Skeletal muscle satellite cell (primary cell): ENCODE data around the gene SRD5A3.
"Not testable (repeated sequence)": the region's sequence is repeated elsewhere in the genome, so short reads cannot be mapped to it uniquely, and the experiment has no call there.

Experiments
- H3K27me3 ChIP-seq: 2 replicates; pipeline ENCODE4 v1.7.0; 2013; ENCODE audit warnings: low read length; ENCODE audit not compliant: control insufficient read depth, insufficient read depth
- H3K36me3 ChIP-seq: 2 replicates; pipeline ENCODE4 v1.7.0; 2013; ENCODE audit warnings: mild to moderate bottlenecking, control low read depth, low read length; ENCODE audit not compliant: insufficient read depth
- H3K4me1 ChIP-seq: 2 replicates; pipeline ENCODE4 v1.7.0; 2013; ENCODE audit warnings: low read length; ENCODE audit not compliant: control insufficient read depth, insufficient read depth
- H3K4me2 ChIP-seq: 2 replicates; pipeline ENCODE4 v1.7.0; 2013; ENCODE audit warnings: mild to moderate bottlenecking, low read length
- H3K4me3 ChIP-seq: 2 replicates; pipeline ENCODE4 v1.7.0; 2013; ENCODE audit warnings: low read length
- H3K9ac ChIP-seq: 2 replicates; pipeline ENCODE4 v1.7.0; 2013; ENCODE audit warnings: mild to moderate bottlenecking, low read depth, low read length, moderate library complexity
- H3K9me3 ChIP-seq: replicated peaks from 2 replicates; pipeline ENCODE4 v1.7.0; 2013; ENCODE audit warnings: mild to moderate bottlenecking, control low read depth, low read length

Gene SRD5A3

DNA sequence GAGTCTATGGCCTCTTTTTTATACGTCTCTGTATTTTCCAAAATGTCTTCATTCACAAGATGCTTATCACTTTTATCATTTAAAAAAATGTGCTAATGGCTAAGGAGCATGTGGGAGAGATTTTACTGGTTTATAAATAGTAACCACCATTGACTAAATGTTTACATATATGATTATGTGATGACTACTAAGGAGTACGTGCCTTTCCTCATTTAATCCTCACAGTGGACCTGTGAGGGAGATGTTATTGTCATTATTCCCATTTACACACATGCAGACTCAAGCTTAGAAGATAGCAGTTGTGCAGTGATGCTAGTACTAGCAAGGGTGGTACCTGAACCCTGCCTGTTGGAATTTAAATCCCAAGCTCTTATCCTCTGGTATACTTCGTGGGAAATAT lies 2.4 kb downstream of the SRD5A3 start:
- Histone ChIP-seq H3K4me2 (peak overlapping the region; percentile 14), H3K4me3 (no peak overlapping the region), H3K36me3 (no peaks in the 10 kb centered on the region), H3K9me3 (no peaks in the 10 kb centered on the region), H3K9ac (no peak overlapping the region), H3K27me3 (no peaks in the 10 kb centered on the region), H3K4me1 (peaks cover 32% of the 10 kb centered on the region)

DNA sequence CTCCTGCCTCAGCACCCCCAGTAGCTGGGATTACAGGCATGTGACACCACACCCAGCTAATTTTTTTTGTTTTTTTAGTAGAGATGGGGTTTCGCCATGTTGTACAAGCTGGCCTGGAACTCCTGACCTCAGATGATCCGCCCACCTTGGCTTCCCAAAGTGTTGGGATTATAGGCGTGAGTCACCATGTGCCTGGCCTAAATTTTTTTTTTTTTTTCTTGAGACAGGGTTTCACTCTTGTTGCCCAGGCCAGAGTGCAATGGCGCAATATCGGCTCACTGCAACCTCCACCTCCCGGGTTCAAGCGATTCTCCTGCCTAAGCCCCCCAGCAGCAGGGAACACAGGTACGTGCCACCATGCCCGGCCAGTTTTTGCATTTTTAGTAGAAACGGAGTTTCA lies 4.8 kb downstream of the SRD5A3 start:
- not testable (repeated sequence) for H3K27me3 ChIP-seq, H3K4me2 ChIP-seq, H3K9ac ChIP-seq, H3K36me3 ChIP-seq, H3K4me3 ChIP-seq, H3K9me3 ChIP-seq
- peaks cover 32% of the 10 kb centered on the region for H3K4me1 ChIP-seq

DNA sequence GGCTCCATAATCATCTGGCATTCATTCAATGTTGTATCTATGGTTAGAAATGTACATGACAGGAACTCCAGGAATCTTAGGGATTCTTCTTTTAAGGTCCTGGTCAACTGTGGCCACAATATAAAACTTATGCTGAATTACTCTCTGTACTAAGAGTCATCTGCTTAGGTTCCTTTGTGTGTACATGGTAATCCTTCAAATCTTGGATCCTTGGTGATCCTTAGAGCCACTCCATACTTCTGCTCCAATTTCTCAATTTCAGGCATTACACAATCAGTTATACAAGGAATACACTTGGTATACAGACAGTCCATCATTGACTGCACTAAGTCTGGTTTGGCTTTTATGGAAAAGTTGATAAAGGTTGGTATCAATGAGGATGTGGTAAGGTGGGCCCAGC lies 5.8 kb downstream of the SRD5A3 start:
- Histone ChIP-seq H3K27me3 (no peaks in the 10 kb centered on the region), H3K4me2 (no peak overlapping the region), H3K36me3 (no peaks in the 10 kb centered on the region), H3K9me3 (no peaks in the 10 kb centered on the region), H3K4me3 (no peak overlapping the region), H3K4me1 (peaks cover 36% of the 10 kb centered on the region), H3K9ac (no peak overlapping the region)

DNA sequence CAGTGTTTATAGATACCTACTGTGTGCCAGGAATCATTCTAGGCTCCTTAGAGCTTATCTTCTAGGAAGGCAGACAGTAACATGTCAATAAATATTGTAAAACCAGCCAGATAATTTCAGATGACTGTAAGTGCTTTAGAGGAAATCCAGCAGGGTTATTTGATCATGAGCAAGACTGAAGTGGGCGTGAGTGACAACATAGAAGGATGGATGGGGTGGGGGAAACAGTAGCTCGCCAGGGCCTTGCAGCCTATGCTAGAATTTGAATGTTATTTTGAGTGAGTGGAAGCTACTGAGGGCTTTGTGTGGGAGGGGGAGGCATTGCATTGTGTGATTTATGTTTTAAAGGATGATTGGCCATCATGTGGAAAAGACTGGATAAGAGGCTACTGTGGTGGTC lies 6.7 kb downstream of the SRD5A3 start:
- Histone ChIP-seq H3K36me3 (no peaks in the 10 kb centered on the region), H3K4me3 (no peak overlapping the region), H3K27me3 (no peaks in the 10 kb centered on the region), H3K9ac (no peak overlapping the region), H3K9me3 (no peaks in the 10 kb centered on the region), H3K4me2 (no peak overlapping the region), H3K4me1 (peaks cover 36% of the 10 kb centered on the region)

DNA sequence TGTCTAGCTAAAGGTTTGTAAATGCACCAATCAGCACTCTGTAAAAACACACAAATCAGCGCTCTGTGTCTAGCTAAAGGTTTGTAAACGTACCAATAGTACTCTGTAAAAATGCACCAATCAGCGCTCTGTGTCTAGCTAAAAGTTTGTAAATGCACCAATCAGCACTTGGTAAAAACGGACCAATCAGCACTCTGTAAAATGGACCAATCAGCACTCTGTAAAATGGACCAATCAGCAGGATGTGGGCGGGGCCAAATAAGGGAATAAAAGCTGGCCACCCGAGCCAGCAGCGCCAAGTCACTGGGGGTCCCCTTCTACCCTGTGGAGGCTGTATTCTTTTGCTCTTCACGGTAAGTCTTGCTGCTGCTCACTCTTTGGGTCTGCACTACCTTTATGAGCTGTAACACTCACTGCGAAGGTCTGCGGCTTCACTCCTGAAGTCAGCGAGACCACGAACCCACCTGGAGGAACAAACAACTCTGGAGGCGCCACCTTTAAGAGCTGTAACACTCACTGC lies 7.2 kb downstream of the SRD5A3 start:
- H3K9me3 ChIP-seq, H3K4me3 ChIP-seq, H3K9ac ChIP-seq, H3K27me3 ChIP-seq, H3K36me3 ChIP-seq, H3K4me2 ChIP-seq: not testable (repeated sequence)
- peaks cover 36% of the 10 kb centered on the region for H3K4me1 ChIP-seq

DNA sequence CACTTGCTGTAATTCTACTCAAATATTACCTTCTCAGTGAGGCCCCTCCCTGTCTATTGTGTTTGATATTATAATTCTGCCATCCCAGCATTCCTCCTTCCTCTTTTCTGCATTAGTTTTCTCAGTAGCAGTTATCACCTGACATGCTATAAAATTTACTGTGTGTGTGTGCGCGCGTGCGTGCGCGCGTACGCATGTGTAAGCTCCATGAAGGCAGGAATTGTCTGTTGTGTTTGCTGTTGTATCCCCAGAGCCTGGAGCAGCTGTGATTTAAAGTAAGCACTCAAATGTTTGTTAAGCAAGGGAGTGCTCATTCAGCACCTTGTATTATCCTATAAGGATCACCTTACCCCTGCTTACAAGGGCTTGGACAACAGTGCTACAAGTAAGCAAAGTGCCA lies 8.6 kb downstream of the SRD5A3 start:
- Histone ChIP-seq H3K4me3 (no peak overlapping the region), H3K4me1 (peaks cover 43% of the 10 kb centered on the region), H3K4me2 (no peak overlapping the region), H3K27me3 (no peaks in the 10 kb centered on the region), H3K36me3 (no peaks in the 10 kb centered on the region), H3K9ac (no peak overlapping the region), H3K9me3 (no peaks in the 10 kb centered on the region)

DNA sequence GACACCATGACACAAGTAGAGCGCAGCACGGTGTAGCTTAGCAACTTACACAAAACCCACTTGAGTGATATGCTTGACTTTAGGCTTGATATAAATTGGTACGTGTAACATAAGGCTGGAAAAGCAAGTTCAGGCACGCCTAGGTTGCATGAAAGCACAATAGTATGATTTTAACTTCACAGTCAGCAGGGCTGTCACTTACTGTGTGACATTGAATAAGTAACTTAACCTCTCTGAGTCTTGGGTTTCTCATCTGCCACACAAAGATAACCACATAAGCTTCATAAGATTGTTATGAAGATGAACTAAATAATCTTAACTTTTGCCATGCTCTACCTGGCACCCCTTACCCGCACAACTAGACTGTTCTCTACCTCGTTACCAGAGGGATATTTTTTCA lies 9.5 kb downstream of the SRD5A3 start:
- no peak overlapping the region for H3K4me2 ChIP-seq
- no peaks in the 10 kb centered on the region for H3K9me3 ChIP-seq
- H3K4me1 ChIP-seq, result peaks cover 43% of the 10 kb centered on the region
- no peaks in the 10 kb centered on the region for H3K36me3 ChIP-seq
- no peak overlapping the region for H3K4me3 ChIP-seq
- no peak overlapping the region for H3K9ac ChIP-seq
- H3K27me3 ChIP-seq, result no peaks in the 10 kb centered on the region

DNA sequence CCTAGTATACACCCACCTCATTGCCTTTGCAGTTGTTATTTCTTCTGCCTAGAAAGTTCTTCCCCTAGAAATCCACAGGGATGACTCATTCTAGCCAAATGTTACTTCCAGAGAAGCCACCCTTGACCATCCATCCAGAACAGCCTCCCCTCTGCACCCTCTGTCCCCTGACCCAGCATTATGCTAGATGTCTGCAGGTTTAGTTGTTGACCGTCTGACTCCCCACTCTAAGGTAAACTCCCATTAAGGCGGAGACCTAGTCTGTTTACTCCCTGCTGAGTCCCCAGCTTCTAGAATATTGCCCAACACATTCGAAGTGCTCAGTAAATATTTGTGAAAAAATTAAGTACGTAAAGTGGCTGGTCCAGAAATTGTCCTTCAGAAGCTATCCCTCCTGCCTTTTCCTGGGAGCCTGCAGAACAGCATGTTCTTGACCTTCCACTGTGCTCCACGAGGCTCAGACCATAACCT lies 11.0 kb downstream of the SRD5A3 start:
- Histone ChIP-seq H3K4me1 (peaks cover 39% of the 10 kb centered on the region), H3K9ac (no peak overlapping the region), H3K4me2 (peak overlapping the region; percentile 10), H3K9me3 (no peaks in the 10 kb centered on the region), H3K27me3 (no peaks in the 10 kb centered on the region), H3K4me3 (no peak overlapping the region), H3K36me3 (no peaks in the 10 kb centered on the region)

DNA sequence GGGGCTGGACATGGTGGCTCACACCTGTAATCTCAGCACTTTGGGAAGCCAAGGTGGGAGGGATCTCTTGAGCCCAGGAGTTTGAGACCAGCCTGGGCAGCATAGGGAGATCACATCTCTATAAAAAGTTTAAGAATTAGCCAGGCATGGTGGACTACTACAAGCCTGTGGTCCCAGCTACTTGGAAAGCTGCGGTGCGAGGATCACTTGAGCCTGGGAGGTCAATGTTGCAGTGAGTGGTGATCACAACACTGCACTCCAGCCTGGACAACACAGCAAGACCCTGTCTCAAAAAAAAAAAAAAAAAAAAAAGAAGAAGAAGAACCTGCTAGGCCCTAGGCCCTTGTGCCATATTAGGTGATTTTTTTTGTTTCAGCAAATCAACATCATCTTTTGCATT lies 12.2 kb downstream of the SRD5A3 start:
- no peaks in the 10 kb centered on the region for H3K27me3 ChIP-seq
- H3K4me2 ChIP-seq, result peak overlapping the region; percentile 42
- H3K9me3 ChIP-seq, result no peaks in the 10 kb centered on the region
- H3K4me3 ChIP-seq, result no peak overlapping the region
- no peak overlapping the region for H3K9ac ChIP-seq
- no peaks in the 10 kb centered on the region for H3K36me3 ChIP-seq
- peaks cover 34% of the 10 kb centered on the region for H3K4me1 ChIP-seq

DNA sequence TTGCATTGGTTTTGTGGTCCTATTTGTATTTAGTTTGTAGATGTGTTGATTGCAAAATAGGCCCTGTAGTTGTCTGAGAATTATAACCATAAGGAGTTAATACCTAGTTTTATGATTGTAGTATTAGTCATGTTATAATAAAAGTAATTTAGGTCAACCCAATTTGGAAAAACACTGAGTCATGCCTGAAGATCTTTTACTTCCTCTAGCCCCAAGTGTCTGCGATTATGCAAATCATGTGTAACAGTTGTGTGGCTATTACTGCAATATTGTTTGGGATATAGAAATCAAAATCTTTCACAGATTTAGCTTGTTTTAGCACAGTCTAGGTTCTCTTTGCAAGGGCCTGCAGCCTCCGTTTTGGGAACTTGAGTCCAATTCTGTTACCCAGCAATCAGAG lies 12.6 kb downstream of the SRD5A3 start:
- no peaks in the 10 kb centered on the region for H3K9me3 ChIP-seq
- H3K27me3 ChIP-seq, result no peaks in the 10 kb centered on the region
- peak overlapping the region; percentile 48 for H3K4me2 ChIP-seq
- peak overlapping the region; percentile 16 for H3K9ac ChIP-seq
- H3K36me3 ChIP-seq, result no peaks in the 10 kb centered on the region
- H3K4me3 ChIP-seq, result no peak overlapping the region
- H3K4me1 ChIP-seq, result peaks cover 34% of the 10 kb centered on the region

DNA sequence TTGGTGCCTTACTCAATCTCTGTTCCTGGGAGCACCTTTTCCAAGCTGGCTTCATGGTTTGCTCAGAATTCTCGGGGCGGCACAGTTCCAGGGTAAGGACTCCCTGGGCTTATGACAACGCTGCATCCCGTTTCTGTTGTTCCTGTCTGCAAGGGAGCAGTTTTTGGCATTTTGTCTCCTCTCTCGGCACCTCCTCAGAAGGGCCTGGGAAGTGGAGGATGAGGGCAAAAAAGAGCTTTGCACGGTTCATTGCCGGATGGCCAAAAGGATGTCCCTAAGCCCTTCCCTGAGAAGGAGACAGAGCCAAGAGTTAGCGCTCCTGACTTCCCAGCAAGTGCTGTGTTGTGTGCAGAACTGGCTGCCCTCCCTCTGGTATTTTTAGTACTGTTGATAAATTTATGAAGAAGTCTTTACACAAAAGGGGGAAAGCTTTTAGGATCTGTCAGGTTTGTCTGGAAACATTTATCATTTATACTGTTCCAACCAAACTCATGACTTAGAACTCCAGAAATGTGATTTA lies 13.4 kb downstream of the SRD5A3 start:
- H3K4me2 ChIP-seq, result peak overlapping the region; percentile 48
- no peak overlapping the region for H3K4me3 ChIP-seq
- H3K9me3 ChIP-seq, result no peaks in the 10 kb centered on the region
- H3K4me1 ChIP-seq, result peaks cover 34% of the 10 kb centered on the region
- no peaks in the 10 kb centered on the region for H3K36me3 ChIP-seq
- H3K9ac ChIP-seq, result peak overlapping the region; percentile 16
- no peaks in the 10 kb centered on the region for H3K27me3 ChIP-seq

DNA sequence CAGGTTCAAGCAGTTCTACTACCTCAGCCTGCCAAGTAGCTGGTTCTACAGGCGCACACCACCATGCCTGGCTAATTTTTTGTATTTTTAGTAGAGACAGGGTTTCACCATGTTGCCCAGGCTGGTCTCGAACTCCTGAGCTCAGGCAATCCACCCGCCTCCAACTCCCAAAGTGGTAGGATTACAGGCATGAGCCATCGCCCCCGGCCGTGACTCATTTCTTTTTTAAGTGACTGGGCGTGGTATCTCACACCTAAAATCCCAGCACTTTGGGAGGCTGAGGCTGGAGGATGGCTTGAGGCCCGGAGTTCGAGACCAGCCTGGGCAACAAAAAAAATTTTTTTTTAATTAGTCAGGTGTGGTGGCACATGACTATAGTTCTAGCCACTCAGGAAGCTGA lies 16.9 kb downstream of the SRD5A3 start:
- peaks cover 17% of the 10 kb centered on the region for H3K4me1 ChIP-seq
- H3K27me3 ChIP-seq, H3K9ac ChIP-seq, H3K4me3 ChIP-seq, H3K36me3 ChIP-seq, H3K4me2 ChIP-seq, H3K9me3 ChIP-seq: not testable (repeated sequence)
